ENCODE measurements around the gene RIMS4. TPM values are rescaled to one million over a fixed set of nuclear protein-coding genes. Genes with fewer than 3 reads are reported as not detected.

Gene RIMS4
- total RNA-seq, 1 donor from 2014 or later: not detected

- peaks cover 16% of the 10 kb centered on the region for H3K27me3 Mint-ChIP-seq
- H3K4me1 Mint-ChIP-seq: no peaks in the 10 kb centered on the region
- ATAC-seq (ENCODE audit: low read depth): no peak
- POLR2A ChIA-PET: no interaction called here
- H3K9me3 Mint-ChIP-seq: no peaks in the 10 kb centered on the region
- CTCF ChIA-PET: no interaction called here
- no peak overlapping the region for H3K4me3 Mint-ChIP-seq
- TF ChIP-seq CTCF (IDR thresholded peaks at IDR 0.05): no peak
- no peaks in the 10 kb centered on the region for H3K36me3 Mint-ChIP-seq (ENCODE audit: low read depth)
- intact Hi-C loops (cut with micrococcal nuclease): no loop called here
- DNase-seq: no peak
- no peak overlapping the region for H3K27ac Mint-ChIP-seq
Observed at GRCh38 chr20:44761423-44761822, 48.9 kb downstream of the RIMS4 start.

GRCh38 chr20:44759595-44759994 is 50.8 kb downstream of the RIMS4 start:
- no peak for DNase-seq
- no peak for ATAC-seq (ENCODE audit: low read depth)
- TF ChIP-seq CTCF (IDR thresholded peaks at IDR 0.05): no peak
- CTCF ChIA-PET: no interaction called here
- POLR2A ChIA-PET: no interaction called here
- intact Hi-C loops (cut with micrococcal nuclease): no loop called here
- Mint-ChIP-seq H3K27me3 (peaks cover 11% of the 10 kb centered on the region), H3K4me3 (no peak overlapping the region), H3K27ac (no peak overlapping the region), H3K36me3 (ENCODE audit: low read depth) (no peaks in the 10 kb centered on the region), H3K4me1 (no peaks in the 10 kb centered on the region), H3K9me3 (no peaks in the 10 kb centered on the region)

GRCh38 chr20:44758247-44759101 is 51.9 kb downstream of the RIMS4 start:
- ChIA-PET POLR2A (no interaction called here), CTCF (interaction anchor here (1.7 kb wide), 1 partner anchor 11 kb away, joined by 4 read pairs; no protein-coding TSS in a partner anchor)
- intact Hi-C loops (cut with micrococcal nuclease): no loop called here
- no peak for DNase-seq
- Mint-ChIP-seq H3K27me3 (peaks cover 6% of the 10 kb centered on the region), H3K4me1 (no peaks in the 10 kb centered on the region), H3K36me3 (ENCODE audit: low read depth) (no peaks in the 10 kb centered on the region), H3K4me3 (no peak overlapping the region), H3K27ac (no peak overlapping the region), H3K9me3 (no peaks in the 10 kb centered on the region)
- ATAC-seq (ENCODE audit: low read depth): no peak
- TF ChIP-seq CTCF (IDR thresholded peaks at IDR 0.05): no peak

GRCh38 chr20:44756956-44757355 is 53.4 kb downstream of the RIMS4 start:
- CTCF ChIA-PET: interaction anchor here (1.2 kb wide), 1 partner anchor 9 kb away, joined by 3 read pairs; no protein-coding TSS in a partner anchor
- intact Hi-C loops (cut with micrococcal nuclease): no loop called here
- ATAC-seq (ENCODE audit: low read depth) (no peak), DNase-seq (no peak)
- Mint-ChIP-seq H3K4me3 (no peak overlapping the region), H3K27me3 (peaks cover 6% of the 10 kb centered on the region), H3K4me1 (no peaks in the 10 kb centered on the region), H3K27ac (no peak overlapping the region), H3K36me3 (ENCODE audit: low read depth) (no peaks in the 10 kb centered on the region), H3K9me3 (no peaks in the 10 kb centered on the region)
- POLR2A ChIA-PET: no interaction called here
- TF ChIP-seq CTCF (IDR thresholded peaks at IDR 0.05): no peak

- TF ChIP-seq CTCF (IDR thresholded peaks at IDR 0.05): no peak
- Mint-ChIP-seq H3K36me3 (ENCODE audit: low read depth) (no peaks in the 10 kb centered on the region), H3K4me3 (no peak overlapping the region), H3K9me3 (no peaks in the 10 kb centered on the region), H3K27ac (no peak overlapping the region), H3K27me3 (peaks cover 10% of the 10 kb centered on the region), H3K4me1 (no peaks in the 10 kb centered on the region)
- DNase-seq (no peak), ATAC-seq (ENCODE audit: low read depth) (no peak)
- CTCF ChIA-PET: interaction anchor here (1.2 kb wide), 1 partner anchor 9 kb away, joined by 3 read pairs; no protein-coding TSS in a partner anchor
- intact Hi-C loops (cut with micrococcal nuclease): no loop called here
- POLR2A ChIA-PET: no interaction called here
Observed at GRCh38 chr20:44756011-44756688, 54.2 kb downstream of the RIMS4 start.
